Spinal cord (tissue), 10 donors: ENCODE measurements around the gene ARSG. TPM values are rescaled to one million over a fixed set of nuclear protein-coding genes. Genes with fewer than 3 reads are reported as not detected.
"Not testable (repeated sequence)": the region's sequence is repeated elsewhere in the genome, so short reads cannot be mapped to it uniquely, and the experiment has no call there.

Source experiments
- DNase-seq, 6 donors: peaks; one replicate each; pipeline versions ENCODE4 v3.0.0 to v3.0.0-alpha.2; 2013 to 2015; ENCODE audit warnings: low spot score in 6 of 6, low read depth in 4 of 6
- H3K27ac ChIP-seq: one replicate; pipeline ENCODE4 v1.5.1; 2013; ENCODE audit warnings: low read depth, low read length, control low read depth
- H3K27me3 ChIP-seq: one replicate; pipeline ENCODE4 v1.6.1; 2013; ENCODE audit warnings: low read length; ENCODE audit not compliant: control insufficient read depth, insufficient read depth
- H3K36me3 ChIP-seq: one replicate; pipeline ENCODE4 v1.6.1; 2013; ENCODE audit warnings: low read length; ENCODE audit not compliant: control insufficient read depth, insufficient read depth
- H3K4me1 ChIP-seq: one replicate; pipeline ENCODE4 v1.6.1; 2013; ENCODE audit warnings: low read length; ENCODE audit not compliant: control insufficient read depth, insufficient read depth
- H3K4me3 ChIP-seq: one replicate; pipeline ENCODE4 v1.5.1; 2013; ENCODE audit warnings: low read depth, low read length, control low read depth
- H3K9me3 ChIP-seq: one replicate; pipeline ENCODE4 v1.6.1; 2013; ENCODE audit warnings: low read length; ENCODE audit not compliant: control insufficient read depth, insufficient read depth
- WGBS: methylation state at CpG from one replicate; pipeline ENCODE4 v1.1.5; 2013; ENCODE audit warnings: missing lambda C conversion rate; ENCODE audit not compliant: insufficient coverage; 5-methylcytosine and 5-hydroxymethylcytosine counted together
- polyA plus RNA-seq, 2 donors: library from polyadenylated mRNA; unstranded; fragments of 120-200 nt; gene quantifications; one replicate each; pipeline ENCODE4 v1.2.1, GENCODE V29; 2013; ENCODE audit not compliant: insufficient read length in 2 of 2
- total RNA-seq, 2 donors: library from RNA; depleted of rRNA in 1 of 2; stranded (reverse); fragments of 120-200 nt in 1 of 2; fragments of >200 nt in 1 of 2; gene quantifications; one replicate each; pipeline versions ENCODE4 v1.2.3 to v1.2.4, GENCODE V29; 2013 to 2014
- donor health status: healthy.

ARSG gene
- total and polyA plus RNA-seq, 4 donors: 8.2 to 18.8 (median 9.9) TPM

DNA sequence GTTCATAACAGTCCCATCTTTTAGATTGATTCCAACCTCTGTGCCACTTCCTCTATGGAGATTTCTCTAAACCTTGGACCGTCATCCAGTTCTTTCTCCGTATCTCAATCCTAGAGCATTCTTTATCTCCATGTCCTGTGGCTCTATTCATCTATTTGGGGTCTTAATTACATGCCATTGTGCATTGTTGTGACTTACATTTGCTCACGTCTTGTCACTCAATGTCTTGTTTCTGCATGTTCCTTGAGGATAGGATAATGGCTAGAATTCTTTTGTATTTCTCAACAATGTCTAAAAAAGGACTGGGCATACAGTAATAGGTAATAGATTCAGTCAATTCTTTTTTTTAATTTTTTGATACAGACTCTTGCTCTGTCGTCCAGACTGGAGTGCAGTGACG is 50.2 kb downstream of the ARSG start:
- H3K9me3 ChIP-seq: no peaks in the 10 kb centered on the region
- H3K27me3 ChIP-seq: no peaks in the 10 kb centered on the region
- H3K27ac ChIP-seq: no peak overlapping the region
- DNase-seq: no peak
- no peak overlapping the region for H3K4me3 ChIP-seq
- no peaks in the 10 kb centered on the region for H3K36me3 ChIP-seq
- peaks cover under 1% of the 10 kb centered on the region for H3K4me1 ChIP-seq
- WGBS: 80% methylated on average over 4 of the region's 5 CpGs

DNA sequence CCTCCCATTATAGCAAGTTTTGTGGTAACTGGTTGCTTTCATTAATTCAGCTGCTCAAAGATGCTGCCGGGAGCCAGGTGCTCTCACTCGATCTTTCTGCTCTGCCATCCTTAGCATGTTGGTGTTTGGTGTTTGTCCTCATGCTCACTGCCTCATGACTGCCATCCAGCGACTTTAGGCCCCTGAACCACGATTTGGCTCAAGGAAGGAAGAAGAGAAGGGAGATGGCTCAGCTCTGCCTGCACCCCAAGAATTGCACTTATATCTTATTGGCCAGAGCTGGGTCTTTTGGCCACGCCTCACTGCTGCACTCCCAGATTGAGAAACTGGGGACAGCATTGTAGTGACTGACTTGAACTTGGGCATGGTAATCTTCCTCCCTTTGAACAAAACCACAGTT is 52.7 kb downstream of the ARSG start:
- no peaks in the 10 kb centered on the region for H3K9me3 ChIP-seq
- 76% methylated on average over 2 of the region's 5 CpGs for WGBS
- no peak overlapping the region for H3K4me3 ChIP-seq
- H3K36me3 ChIP-seq: no peaks in the 10 kb centered on the region
- no peak overlapping the region for H3K27ac ChIP-seq
- peaks cover 5% of the 10 kb centered on the region for H3K4me1 ChIP-seq
- no peaks in the 10 kb centered on the region for H3K27me3 ChIP-seq
- DNase-seq: no peak

DNA sequence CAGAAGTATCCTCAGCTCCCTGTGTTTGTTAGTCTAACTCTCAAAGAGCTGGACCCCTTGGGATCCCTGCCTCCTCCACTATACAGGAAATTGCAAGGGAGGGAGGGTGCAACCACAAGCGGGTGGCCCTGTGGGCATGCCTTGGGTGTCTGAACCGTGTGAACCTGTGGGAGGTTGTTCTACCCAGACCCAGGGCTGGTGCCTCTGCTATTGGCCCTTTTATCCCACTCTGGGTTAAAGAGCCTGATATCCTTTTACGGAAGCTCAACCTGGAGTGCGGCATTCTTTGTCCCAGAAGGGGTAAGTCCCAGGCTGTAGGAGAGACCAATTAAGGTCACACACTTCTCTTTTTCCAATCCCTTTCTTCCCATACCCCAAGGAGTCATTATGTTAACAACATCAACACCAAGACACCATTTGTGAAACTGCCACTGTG is 53.4 kb downstream of the ARSG start:
- no peaks in the 10 kb centered on the region for H3K36me3 ChIP-seq
- H3K27me3 ChIP-seq: no peaks in the 10 kb centered on the region
- no peaks in the 10 kb centered on the region for H3K9me3 ChIP-seq
- peaks cover 5% of the 10 kb centered on the region for H3K4me1 ChIP-seq
- no peak for DNase-seq
- no peak overlapping the region for H3K27ac ChIP-seq
- no peak overlapping the region for H3K4me3 ChIP-seq
- 40% methylated on average over 2 of the region's 4 CpGs for WGBS

DNA sequence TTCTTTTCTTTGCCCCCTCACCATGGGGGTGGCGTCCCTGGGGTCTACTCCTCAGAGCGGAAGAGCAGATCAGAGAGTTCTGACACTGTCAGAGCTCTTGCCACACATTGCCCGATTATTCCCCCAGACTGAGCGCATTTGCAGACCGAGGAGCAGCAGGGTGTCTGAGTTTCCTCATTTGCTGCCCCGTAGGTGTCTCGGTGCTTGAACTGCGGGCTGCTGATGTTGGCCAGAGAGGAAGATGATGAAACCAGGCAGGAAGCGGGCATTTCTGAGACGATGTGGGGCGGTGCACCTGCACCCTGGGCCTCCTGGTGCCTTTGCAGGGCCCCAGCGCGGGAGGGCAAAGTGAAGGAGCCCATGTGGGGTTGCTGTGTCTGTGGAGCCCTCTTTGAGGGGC is 55.2 kb downstream of the ARSG start:
- no peaks in the 10 kb centered on the region for H3K27me3 ChIP-seq
- no peak overlapping the region for H3K27ac ChIP-seq
- H3K4me3 ChIP-seq: no peak overlapping the region
- no peaks in the 10 kb centered on the region for H3K9me3 ChIP-seq
- peak in 2 of 6 donors; percentile 13 to 21 for DNase-seq
- 66% methylated on average over 13 of the region's 13 CpGs for WGBS
- peaks cover 5% of the 10 kb centered on the region for H3K4me1 ChIP-seq
- H3K36me3 ChIP-seq: no peaks in the 10 kb centered on the region

DNA sequence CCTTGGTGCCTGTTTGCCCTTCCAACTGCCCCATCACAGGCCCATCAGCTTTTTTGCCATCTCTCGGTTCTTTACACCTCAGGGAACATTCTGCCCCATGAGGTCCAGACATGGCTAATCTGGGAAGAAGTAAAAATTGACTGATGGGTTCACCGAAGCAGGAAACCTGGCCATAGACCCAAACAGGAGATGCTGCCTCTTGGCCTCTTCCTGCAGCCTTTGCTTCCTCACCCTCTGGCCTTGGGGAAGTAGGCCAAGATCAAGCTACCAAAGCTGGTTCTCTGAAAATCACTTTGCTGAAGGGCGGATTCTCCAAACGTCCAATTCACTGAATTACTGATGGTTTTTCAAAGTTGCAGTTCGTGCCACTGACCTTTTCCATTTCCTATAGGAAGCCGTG is 56.1 kb downstream of the ARSG start:
- no peaks in the 10 kb centered on the region for H3K27me3 ChIP-seq
- no peak overlapping the region for H3K4me3 ChIP-seq
- H3K36me3 ChIP-seq: peaks cover 3% of the 10 kb centered on the region
- H3K4me1 ChIP-seq: peaks cover 5% of the 10 kb centered on the region
- WGBS: 100% methylated on average over 5 of the region's 6 CpGs
- no peak overlapping the region for H3K27ac ChIP-seq
- DNase-seq: no peak
- H3K9me3 ChIP-seq: no peaks in the 10 kb centered on the region

DNA sequence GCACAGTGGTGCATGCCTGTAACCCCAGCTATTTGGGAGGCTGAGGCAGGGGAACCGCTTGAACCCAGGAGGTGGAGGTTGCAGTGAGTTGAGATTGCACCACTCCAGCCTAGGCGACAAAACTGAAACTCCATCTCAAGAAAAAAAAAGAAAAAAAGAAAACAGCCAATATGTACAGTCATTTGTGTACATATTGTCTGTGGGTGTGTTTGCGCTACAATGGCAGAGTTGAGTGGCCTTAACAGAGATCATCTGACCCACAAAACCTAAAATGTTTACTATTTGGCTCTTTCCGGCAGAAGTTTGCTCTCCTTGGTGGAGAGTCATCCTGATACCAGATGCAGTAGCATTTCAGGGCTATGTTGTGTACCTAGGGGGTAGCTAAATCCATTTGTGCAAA is 57.9 kb downstream of the ARSG start:
- peaks cover 5% of the 10 kb centered on the region for H3K4me1 ChIP-seq
- no CpG with 5 or more reads among the region's 4 CpGs for WGBS
- H3K36me3 ChIP-seq: peaks cover 3% of the 10 kb centered on the region
- no peaks in the 10 kb centered on the region for H3K9me3 ChIP-seq
- no peak overlapping the region for H3K4me3 ChIP-seq
- H3K27me3 ChIP-seq: no peaks in the 10 kb centered on the region
- no peak for DNase-seq
- no peak overlapping the region for H3K27ac ChIP-seq

DNA sequence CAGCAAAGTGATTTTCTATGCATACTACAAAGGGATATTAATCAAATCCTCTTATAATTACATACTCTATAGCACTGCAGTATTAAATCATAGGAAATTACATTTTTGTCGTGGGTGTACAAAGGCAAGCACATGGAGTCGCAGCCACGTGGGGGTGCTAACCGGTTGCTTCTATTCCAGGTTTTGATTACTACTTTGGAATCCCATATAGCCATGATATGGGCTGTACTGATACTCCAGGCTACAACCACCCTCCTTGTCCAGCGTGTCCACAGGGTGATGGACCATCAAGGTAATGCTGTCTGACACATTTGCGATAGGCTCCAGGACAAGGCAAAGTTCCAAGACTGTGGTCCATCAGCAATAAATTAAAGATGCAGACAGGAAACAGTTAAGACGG is 60.1 kb downstream of the ARSG start:
- peaks cover 3% of the 10 kb centered on the region for H3K36me3 ChIP-seq
- no peaks in the 10 kb centered on the region for H3K27me3 ChIP-seq
- no peak overlapping the region for H3K27ac ChIP-seq
- peak in 1 of 6 donors; percentile 68 for DNase-seq
- WGBS: 76% methylated on average over 7 of the region's 7 CpGs
- H3K9me3 ChIP-seq: no peaks in the 10 kb centered on the region
- H3K4me3 ChIP-seq: no peak overlapping the region
- peaks cover 5% of the 10 kb centered on the region for H3K4me1 ChIP-seq

DNA sequence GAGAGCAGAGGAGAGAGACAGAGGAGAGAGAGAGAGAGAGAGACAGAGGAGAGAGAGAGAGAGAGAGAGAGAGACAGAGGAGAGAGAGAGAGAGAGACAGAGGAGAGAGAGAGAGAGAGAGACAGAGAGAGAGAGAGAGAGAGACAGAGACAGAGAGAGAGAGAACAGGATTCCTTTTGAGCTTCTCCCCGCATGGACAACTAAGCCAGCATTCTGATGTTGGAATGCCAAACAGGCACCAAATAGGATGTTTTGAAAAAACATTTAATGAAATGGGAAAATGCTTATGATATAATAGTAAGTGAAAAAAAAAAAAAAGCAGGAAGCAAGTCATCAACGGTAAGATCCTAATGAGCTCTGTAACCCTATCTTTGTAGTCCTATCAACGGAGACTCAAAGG is 60.7 kb downstream of the ARSG start:
- no peak overlapping the region for H3K4me3 ChIP-seq
- no peaks in the 10 kb centered on the region for H3K27me3 ChIP-seq
- no peaks in the 10 kb centered on the region for H3K9me3 ChIP-seq
- H3K4me1 ChIP-seq: no peaks in the 10 kb centered on the region
- DNase-seq: no peak
- peaks cover 3% of the 10 kb centered on the region for H3K36me3 ChIP-seq
- H3K27ac ChIP-seq: no peak overlapping the region
- WGBS: 75% methylated on average over 1 of the region's 3 CpGs

DNA sequence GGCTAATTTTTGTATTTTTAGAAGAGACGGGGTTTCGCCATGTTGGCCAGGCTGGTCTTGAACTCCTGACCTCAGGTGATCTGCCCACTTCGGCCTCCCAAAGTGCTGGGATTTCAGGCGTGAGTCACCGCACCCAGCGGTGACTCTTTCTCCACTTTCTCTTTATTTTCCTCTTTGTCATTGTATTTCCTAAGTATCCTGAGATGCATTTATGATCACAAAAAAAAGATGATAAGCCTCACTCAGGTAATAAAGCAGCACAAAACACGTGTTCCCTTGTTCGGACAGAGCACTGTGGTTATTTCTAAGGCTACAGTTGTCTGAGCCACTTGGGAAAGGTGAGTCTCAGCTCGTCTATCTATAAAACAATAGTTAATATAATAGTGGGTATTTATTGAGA is 61.4 kb downstream of the ARSG start:
- not testable (repeated sequence) for H3K4me1 ChIP-seq, H3K36me3 ChIP-seq, H3K9me3 ChIP-seq, H3K27ac ChIP-seq, DNase-seq, H3K4me3 ChIP-seq, H3K27me3 ChIP-seq
- WGBS: 100% methylated on average over 6 of the region's 9 CpGs

DNA sequence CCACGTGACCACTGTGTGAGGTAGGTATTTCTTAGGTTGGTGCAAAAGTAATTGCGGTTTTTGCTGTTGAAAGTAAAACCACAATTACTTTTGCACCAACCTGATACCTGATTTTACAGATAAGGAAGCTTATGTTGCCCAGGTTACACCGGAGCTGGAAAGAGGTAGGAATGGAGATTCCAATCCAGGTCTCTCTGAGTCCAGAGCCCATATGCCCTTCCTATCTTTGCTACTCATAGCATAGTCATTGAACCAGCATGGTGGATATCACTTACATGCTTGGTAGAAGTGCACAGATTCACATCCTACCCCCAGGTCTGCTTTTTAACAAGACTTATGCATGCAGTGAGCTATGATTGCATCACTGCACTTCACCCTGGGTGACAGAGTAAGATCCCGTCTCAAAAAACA is 61.8 kb downstream of the ARSG start:
- 78% methylated on average over 2 of the region's 4 CpGs for WGBS
- no peak for DNase-seq
- no peak overlapping the region for H3K4me3 ChIP-seq
- no peak overlapping the region for H3K27ac ChIP-seq
- no peaks in the 10 kb centered on the region for H3K9me3 ChIP-seq
- H3K36me3 ChIP-seq: peaks cover 3% of the 10 kb centered on the region
- no peaks in the 10 kb centered on the region for H3K27me3 ChIP-seq
- no peaks in the 10 kb centered on the region for H3K4me1 ChIP-seq
